ENCODE measurements around the gene PAQR3. TPM values are rescaled to one million over a fixed set of nuclear protein-coding genes. Genes with fewer than 3 reads are reported as not detected.

PAQR3 gene, protein sequence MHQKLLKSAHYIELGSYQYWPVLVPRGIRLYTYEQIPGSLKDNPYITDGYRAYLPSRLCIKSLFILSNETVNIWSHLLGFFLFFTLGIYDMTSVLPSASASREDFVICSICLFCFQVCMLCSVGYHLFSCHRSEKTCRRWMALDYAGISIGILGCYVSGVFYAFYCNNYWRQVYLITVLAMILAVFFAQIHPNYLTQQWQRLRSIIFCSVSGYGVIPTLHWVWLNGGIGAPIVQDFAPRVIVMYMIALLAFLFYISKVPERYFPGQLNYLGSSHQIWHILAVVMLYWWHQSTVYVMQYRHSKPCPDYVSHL
- polyA plus RNA-seq (2011; rRNA removed) (23.4 and 26.4 TPM in 2 replicates), polyA plus RNA-seq (2017; fragmentation: RNase III; extraction: RNeasy Plus Mini Kit Qiagen cat#74134 plus additional on column Dnase treatment) (6.5 to 7.1 TPM (median 6.6 TPM) in 3 replicates), polyA minus RNA-seq (2011; rRNA and poly(A)+ RNA removed) (22.4 and 24.6 TPM in 2 replicates)
- polyA plus RNA-seq (2012; cell fraction: cytosol; rRNA removed), result 4.1 and 6.1 TPM in 2 replicates
- polyA plus RNA-seq (2012; cell fraction: nucleus; rRNA removed), result 2.0 and 4.3 TPM in 2 replicates

GRCh38 chr4:78938868-78939666 lies at the start of gene PAQR3:
Gene PAQR3 (minus strand): TSS chr4:78939438. CDS start chr4:78939224, 214 bp downstream.
- FAIRE-seq (no peak), DNase-seq (ENCODE audit: low read depth in 1 of 2, low spot score in 1 of 2) (peak; percentile 72 to 76), ATAC-seq (peak; percentile 97 to 98)
- H3K27ac ChIP-seq, result peak within 1 kb of the TSS; percentile 71 to 98
- H3K4me1 ChIP-seq, result peaks cover 6% of the 10 kb centered on the region
- 1% methylated on average over 29 of the region's 77 CpGs for WGBS (ENCODE audit: missing lambda C conversion rate)
- H3K9me3 ChIP-seq, result no peaks in the 10 kb centered on the region
- ChIA-PET CTCF (interaction anchor here (1.2 kb wide), 1 partner anchor 13 kb away, joined by 3 read pairs; no protein-coding TSS in a partner anchor), POLR2A (interaction anchor here (0.9 kb wide), 1 partner anchor 22 kb away, joined by 3 read pairs; no protein-coding TSS in a partner anchor)
- peak within 1 kb of the TSS; percentile 95 for H3K4me2 ChIP-seq
- peak within 1 kb of the TSS; percentile 55 for H3K4me3 ChIP-seq
- TF ChIP-seq HES2 (IDR thresholded peaks at IDR 0.05), result no peak
- no peak for TF ChIP-seq CHD4 (IDR thresholded peaks at IDR 0.05; ENCODE audit: borderline replicate concordance)
- TF ChIP-seq EP300 (IDR thresholded peaks at IDR 0.05), result no peak
- no peak; the same call in 1 of the 2 replicates for TF ChIP-seq MYC (IDR thresholded peaks at IDR 0.05; ENCODE audit: borderline replicate concordance, low read length)
- TF ChIP-seq BHLHE40 (IDR thresholded peaks at IDR 0.05; ENCODE audit: low read depth, low read length), result no peak
- TF ChIP-seq POLR2A (IDR thresholded peaks at IDR 0.05; ENCODE audit: low read length), result peak; percentile 88
- peak; percentile 58 for TF ChIP-seq MAX (IDR thresholded peaks at IDR 0.05)
- TF ChIP-seq CEBPB (IDR thresholded peaks at IDR 0.05), result no peak
- TF ChIP-seq NFE2L2 (conservative IDR thresholded peaks at IDR 0.05; ENCODE audit: low read length), result no peak
- TF ChIP-seq RAD21 (conservative IDR thresholded peaks at IDR 0.05 in 1 of 2, IDR thresholded peaks at IDR 0.05 in 1 of 2), result no peak
- 0 out of 2 replicates have a peak, but pooled peaks have one; percentile 42 for TF ChIP-seq RNF2 (IDR thresholded peaks at IDR 0.05; ENCODE audit: borderline replicate concordance, low read depth)
- no peak for TF ChIP-seq TFCP2L1 (CRISPR knock-in tag; IDR thresholded peaks at IDR 0.05)
- TF ChIP-seq, protein P1, sequence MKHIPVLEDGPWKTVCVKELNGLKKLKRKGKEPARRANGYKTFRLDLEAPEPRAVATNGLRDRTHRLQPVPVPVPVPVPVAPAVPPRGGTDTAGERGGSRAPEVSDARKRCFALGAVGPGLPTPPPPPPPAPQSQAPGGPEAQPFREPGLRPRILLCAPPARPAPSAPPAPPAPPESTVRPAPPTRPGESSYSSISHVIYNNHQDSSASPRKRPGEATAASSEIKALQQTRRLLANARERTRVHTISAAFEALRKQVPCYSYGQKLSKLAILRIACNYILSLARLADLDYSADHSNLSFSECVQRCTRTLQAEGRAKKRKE (CRISPR knock-in tag; IDR thresholded peaks at IDR 0.05; ENCODE audit: low read depth), result no peak
- TF ChIP-seq ZNF302 (CRISPR knock-in tag; IDR thresholded peaks at IDR 0.05), result no peak
- TF ChIP-seq USF2 (IDR thresholded peaks at IDR 0.05), result no peak
- no peak for TF ChIP-seq E2F6 (IDR thresholded peaks at IDR 0.05; ENCODE audit: borderline replicate concordance, low read depth)
- no peak for TF ChIP-seq FOXS1 (CRISPR knock-in tag; IDR thresholded peaks at IDR 0.05)
- TF ChIP-seq, protein P2, sequence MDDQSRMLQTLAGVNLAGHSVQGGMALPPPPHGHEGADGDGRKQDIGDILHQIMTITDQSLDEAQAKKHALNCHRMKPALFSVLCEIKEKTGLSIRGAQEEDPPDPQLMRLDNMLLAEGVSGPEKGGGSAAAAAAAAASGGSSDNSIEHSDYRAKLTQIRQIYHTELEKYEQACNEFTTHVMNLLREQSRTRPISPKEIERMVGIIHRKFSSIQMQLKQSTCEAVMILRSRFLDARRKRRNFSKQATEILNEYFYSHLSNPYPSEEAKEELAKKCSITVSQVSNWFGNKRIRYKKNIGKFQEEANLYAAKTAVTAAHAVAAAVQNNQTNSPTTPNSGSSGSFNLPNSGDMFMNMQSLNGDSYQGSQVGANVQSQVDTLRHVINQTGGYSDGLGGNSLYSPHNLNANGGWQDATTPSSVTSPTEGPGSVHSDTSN (IDR thresholded peaks at IDR 0.05), result no peak
- TF ChIP-seq EHMT2 (IDR thresholded peaks at IDR 0.05; ENCODE audit: low read depth), result no peak
- no peak for TF ChIP-seq ELK1 (IDR thresholded peaks at IDR 0.05; ENCODE audit: low read depth, low read length)
- TF ChIP-seq NR3C1 (IDR thresholded peaks at IDR 0.05), result no peak
- no peak for TF ChIP-seq REST (IDR thresholded peaks at IDR 0.05)
- TF ChIP-seq HDAC2 (IDR thresholded peaks at IDR 0.05), result no peak
- no peak for TF ChIP-seq POLR2AphosphoS2 (conservative IDR thresholded peaks at IDR 0.05; ENCODE audit: low read length)
- no peak for TF ChIP-seq CBX8 (IDR thresholded peaks at IDR 0.05)
- TF ChIP-seq, protein P3, sequence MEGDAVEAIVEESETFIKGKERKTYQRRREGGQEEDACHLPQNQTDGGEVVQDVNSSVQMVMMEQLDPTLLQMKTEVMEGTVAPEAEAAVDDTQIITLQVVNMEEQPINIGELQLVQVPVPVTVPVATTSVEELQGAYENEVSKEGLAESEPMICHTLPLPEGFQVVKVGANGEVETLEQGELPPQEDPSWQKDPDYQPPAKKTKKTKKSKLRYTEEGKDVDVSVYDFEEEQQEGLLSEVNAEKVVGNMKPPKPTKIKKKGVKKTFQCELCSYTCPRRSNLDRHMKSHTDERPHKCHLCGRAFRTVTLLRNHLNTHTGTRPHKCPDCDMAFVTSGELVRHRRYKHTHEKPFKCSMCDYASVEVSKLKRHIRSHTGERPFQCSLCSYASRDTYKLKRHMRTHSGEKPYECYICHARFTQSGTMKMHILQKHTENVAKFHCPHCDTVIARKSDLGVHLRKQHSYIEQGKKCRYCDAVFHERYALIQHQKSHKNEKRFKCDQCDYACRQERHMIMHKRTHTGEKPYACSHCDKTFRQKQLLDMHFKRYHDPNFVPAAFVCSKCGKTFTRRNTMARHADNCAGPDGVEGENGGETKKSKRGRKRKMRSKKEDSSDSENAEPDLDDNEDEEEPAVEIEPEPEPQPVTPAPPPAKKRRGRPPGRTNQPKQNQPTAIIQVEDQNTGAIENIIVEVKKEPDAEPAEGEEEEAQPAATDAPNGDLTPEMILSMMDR (IDR thresholded peaks at IDR 0.05), result no peak

Data from A549 (cell line).